ENCODE results near the gene HOXD8.
A peak's percentile ranks its signal among the peaks of the same experiment; 100 is the strongest.

The HOXD8 gene

DNA sequence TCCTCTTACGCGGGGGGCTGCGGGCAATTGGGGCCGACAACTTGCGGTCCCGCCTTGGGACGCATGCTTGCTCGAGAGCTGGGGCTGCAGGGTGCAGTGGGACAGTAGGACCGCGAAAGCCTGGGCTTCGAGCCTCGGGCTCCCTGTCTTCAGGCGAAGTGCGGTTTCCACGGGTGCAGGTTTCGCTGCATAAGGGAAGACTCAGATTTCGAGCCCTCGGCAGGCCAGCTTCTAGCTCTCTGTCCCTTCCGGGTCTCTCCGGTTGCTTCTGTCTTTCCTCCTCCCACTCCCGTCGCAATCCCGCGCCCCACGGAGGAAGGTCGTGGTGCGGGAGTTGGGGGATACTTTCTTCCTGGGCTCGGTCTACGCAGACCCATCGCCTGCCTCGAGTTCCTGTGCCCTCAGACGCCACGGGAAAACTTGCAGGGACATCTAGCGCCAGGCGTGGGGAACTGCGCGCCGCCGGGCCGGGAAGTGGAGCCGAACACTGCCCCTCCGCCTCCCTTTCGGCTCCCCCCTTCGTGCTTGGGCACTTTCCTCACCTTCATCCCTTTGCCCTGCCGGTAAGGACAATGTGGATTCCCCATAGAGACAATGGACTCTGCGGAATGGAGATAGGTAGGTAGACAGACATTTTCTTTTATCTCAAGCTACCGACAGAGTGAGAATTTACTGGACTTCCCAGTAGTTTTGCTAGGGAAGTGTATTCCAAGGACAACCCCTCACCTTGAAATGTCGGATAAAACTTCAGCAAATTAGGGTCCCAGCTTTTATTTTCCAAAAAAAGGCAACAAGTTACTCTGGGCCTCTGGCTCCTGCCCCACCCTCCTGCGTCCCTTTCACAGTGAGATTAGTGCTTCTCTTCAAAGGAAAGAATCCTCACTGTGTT lies 41.2 kb upstream of the HOXD8 start:
- no peak for DNase-seq (ENCODE audit: extremely low read depth, low read depth)
- TF ChIP-seq, protein P1, sequence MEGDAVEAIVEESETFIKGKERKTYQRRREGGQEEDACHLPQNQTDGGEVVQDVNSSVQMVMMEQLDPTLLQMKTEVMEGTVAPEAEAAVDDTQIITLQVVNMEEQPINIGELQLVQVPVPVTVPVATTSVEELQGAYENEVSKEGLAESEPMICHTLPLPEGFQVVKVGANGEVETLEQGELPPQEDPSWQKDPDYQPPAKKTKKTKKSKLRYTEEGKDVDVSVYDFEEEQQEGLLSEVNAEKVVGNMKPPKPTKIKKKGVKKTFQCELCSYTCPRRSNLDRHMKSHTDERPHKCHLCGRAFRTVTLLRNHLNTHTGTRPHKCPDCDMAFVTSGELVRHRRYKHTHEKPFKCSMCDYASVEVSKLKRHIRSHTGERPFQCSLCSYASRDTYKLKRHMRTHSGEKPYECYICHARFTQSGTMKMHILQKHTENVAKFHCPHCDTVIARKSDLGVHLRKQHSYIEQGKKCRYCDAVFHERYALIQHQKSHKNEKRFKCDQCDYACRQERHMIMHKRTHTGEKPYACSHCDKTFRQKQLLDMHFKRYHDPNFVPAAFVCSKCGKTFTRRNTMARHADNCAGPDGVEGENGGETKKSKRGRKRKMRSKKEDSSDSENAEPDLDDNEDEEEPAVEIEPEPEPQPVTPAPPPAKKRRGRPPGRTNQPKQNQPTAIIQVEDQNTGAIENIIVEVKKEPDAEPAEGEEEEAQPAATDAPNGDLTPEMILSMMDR (IDR thresholded peaks at IDR 0.05; ENCODE audit: low read depth, low read length): peak; percentile 96

DNA sequence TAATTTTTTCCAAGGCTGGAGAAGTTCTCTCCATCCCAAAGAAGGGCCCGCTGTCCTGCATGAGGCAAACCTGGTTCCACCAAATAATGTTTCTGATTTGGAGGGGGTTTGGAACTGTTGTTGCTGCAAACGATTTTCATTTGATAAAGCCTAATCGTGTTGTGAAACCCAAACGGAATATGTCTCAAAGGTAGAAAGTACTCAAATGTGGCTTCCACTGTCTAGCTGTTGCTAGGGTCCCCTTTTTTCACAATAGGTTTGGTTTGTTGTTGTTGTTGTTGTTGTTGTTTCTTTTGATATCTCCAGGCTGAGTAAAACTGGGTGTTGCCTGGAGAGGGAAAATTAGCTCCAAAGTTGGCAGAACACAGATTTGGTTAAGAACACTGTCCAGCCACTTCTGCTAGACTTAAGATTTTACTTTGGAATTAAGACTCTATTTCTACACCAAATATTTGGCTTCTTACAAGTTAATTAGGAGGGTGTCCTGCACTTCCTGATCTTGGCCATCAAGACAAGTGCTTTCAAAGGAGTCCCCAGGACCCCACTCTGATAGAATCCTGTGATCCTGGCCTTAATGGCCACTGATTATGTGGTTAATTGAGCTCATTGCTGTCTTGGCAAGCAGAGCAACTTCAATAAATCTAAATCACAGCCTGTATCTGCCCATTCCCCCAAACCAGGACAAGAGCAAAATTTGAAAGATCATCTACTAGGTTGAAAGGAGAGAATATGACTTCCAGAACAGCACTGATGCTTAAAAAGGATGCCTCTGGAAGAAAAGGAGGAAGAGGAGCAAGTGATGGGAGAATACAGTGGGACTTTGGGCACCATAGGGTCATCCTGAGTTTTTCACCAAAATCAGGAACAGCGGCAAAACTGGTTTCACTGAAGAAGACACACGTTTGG lies 40.3 kb upstream of the HOXD8 start:
- no peak for DNase-seq (ENCODE audit: extremely low read depth, low read depth)
- TF ChIP-seq, protein P1 (IDR thresholded peaks at IDR 0.05; ENCODE audit: low read depth, low read length): no peak

DNA sequence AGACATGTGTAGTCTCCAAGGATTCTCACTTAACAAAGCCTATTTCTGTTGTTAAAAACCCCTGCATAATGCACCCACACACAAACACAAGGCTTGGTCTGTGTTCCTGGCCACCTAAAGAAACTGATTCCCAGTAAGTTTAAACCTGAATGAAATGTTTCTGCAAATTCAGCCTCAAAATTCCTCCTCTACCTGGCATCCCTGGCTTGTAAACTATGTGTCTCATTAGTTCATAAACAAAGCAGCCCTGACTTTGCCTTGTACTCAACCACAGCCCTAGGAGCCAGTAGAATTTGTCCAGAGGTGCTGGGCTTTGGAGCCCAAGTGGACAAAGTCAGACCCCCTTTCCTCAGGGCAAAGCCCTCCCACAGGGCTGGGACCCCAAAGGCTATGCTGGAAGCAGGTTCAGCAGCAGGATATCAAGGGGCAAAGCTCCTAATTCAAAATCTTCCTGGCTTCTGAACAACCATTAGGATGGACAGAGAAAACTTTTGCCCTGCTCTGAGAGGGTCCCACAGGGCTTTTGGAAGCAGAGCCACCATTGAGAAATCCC lies 39.6 kb upstream of the HOXD8 start:
- no peak for DNase-seq (ENCODE audit: extremely low read depth, low read depth)
- TF ChIP-seq, protein P1 (IDR thresholded peaks at IDR 0.05; ENCODE audit: low read depth, low read length): no peak

DNA sequence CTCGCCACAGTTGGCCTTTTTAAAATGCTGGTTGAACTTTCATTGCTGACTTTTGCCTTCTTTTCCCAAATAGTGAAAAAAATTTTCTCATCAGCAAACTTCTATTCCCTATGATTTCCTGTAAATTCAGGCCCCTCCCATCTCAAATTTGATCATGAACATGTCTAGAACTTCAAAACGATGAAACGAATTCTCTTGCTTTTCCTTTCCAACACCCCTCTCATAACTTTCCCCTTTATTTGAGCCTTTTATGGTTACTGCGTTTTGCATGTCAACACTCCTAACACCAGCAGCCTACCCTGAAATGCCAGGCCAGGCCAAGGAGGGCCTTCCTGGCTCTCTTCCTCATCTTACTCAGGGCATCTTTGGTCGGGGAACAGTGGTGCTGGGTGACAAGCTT lies 38.6 kb upstream of the HOXD8 start:
- no peak for DNase-seq (ENCODE audit: extremely low read depth, low read depth)
- TF ChIP-seq, protein P1 (IDR thresholded peaks at IDR 0.05; ENCODE audit: low read depth, low read length): no peak

DNA sequence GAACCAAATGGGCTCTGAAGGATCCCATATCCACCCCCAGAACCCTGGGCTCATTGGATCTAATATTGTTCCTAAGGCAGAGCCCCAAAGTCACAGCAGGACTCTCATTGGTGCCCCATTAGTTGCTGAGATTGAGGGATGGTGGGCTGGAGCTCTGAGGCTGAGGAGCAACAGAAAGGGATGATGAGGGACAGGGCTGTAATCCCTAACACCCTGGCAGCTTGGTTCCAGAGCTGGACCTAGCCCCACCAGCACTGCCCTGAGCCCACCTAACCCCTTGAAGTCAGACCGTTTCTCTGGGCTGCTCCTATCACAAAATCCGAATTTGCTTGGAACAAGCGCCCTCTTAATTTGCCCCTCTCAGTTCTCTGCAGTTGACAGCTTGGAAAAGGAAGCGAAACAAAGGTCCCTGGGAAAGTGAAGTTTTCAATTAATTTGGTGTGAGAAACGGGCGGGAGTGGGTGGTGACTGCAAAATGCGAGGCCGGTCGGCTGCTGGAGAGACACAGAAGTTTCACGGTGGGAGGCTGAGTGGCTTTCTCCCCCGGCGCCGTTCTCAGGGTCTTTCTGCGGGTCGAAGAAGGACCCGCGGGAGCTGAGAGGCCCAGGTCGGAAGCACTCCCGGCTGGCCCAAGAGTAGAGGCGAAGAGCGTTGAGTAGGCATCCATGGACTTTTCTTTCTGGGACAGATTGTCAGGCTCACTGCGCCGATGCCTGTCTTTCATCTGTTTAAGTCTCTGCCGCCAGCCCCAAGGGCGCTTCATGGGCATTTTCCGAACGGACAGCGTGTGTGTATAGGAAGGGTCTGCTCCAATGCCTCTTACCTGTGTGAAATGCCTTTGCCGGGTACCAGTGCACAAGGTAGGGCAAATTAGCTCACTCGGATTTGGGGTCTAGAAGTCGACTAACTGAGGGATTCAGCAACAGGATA lies 37.9 kb upstream of the HOXD8 start:
- TF ChIP-seq, protein P1 (IDR thresholded peaks at IDR 0.05; ENCODE audit: low read depth, low read length): no peak
- DNase-seq (ENCODE audit: extremely low read depth, low read depth): no peak

DNA sequence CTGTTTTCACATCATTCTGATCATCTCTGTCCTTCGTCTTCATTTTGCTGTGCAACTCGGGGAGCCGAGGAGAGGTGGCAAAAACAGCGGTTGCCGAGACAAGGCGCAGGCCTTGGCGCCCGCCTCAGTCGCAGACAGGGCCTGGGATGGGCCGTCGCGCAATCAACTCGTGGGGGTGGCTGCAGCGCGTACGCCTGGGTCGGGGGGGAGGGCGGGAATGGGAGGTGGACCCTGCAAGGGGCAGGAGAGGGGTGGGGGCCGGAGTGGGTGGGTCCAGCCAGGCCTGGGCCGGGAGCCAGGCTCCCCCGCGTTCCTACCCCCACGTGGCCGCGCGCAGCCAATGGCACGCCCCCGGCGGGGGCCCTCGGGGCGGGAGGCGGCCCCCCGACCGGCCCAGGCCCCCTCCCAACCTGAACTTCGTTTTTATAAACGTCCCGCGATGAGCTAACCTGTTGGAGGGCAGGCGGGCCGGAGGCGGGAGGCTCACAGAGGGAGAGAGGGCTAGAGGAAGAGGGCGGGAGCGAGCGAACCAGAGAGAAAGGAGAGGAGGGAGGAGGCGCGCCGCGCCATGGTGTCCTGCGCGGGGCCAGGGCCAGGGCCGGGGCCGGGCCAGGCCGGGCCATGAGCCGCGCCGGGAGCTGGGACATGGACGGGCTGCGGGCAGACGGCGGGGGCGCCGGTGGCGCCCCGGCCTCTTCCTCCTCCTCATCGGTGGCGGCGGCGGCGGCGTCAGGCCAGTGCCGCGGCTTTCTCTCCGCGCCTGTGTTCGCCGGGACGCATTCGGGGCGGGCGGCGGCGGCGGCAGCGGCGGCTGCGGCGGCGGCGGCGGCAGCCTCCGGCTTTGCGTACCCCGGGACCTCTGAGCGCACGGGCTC lies 37.0 kb upstream of the HOXD8 start, which contains the start of gene HOXD13:
HOXD13 (plus strand) TSS at position 452 of the 875 bp plus-strand sequence; CDS start at position 622, 170 bp downstream.
- DNase-seq (ENCODE audit: extremely low read depth, low read depth): no peak
- TF ChIP-seq, protein P1 (IDR thresholded peaks at IDR 0.05; ENCODE audit: low read depth, low read length): no peak

All from AG09319 (cell line).